T-helper 2 cell treated with Interferon-gamma antibody and Interleukin-4, amounts not matched to agents 100 ng/mL and 5 ng/mL, for 36 hours (primary cell): ENCODE measurements around the gene BICD1. TPM values are rescaled to one million over a fixed set of nuclear protein-coding genes. Genes with fewer than 3 reads are reported as not detected.
"Not testable (repeated sequence)": the region's sequence is repeated elsewhere in the genome, so short reads cannot be mapped to it uniquely, and the experiment has no call there.

ENCODE experiments used
- intact Hi-C: fragments of 100-400 bp; cut with micrococcal nuclease; formaldehyde crosslinking; loops from one replicate; pipeline ENCODE4 v1.15.1; 2023
- total RNA-seq: library from RNA; stranded (reverse); gene quantifications from 2 replicates; pipeline ENCODE4 v1.2.3, GENCODE V29; 2022

BICD1 gene
- total RNA-seq, 1 donor from 2014 or later = 12.4 TPM

DNA sequence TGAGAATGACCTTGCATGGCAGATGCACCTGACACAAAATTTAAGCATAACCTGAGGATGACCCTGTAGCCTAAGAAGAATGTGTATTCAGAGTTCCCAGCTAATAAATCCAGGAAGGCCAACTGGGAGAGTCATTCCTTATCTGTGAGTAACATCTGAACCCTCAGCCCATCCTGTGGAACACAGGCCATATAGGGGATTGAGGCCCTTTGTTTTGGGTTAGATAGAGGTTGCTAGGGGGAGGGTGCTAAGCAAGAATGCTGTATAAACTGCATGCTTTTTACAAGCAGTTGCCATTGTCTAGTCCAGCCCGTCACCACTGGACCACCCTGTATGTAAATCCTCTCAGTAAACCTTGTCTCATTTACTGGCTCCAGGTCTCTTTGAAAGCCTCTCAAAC is 77.0 kb downstream of the BICD1 start:
- intact Hi-C loops = no loop called here

DNA sequence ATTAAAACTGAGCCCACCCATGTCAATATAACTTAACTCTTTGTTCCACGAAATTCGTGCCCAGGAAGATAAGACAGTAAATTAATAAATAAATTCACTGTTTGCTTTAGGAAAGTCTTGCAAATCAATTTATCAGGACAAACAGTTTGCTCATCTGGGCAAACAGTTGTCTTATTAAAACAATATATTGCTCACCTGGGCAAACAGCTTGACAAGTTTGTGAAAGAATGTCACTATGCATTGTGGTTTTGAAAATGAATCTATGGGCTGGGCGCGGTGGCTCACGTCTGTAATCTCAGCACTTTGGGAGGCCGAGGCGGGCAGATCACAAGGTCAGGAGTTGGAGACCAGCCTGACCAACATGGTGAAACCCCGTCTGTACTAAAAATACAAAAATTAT is 80.5 kb downstream of the BICD1 start:
- intact Hi-C loops = not testable (repeated sequence)

- intact Hi-C loops = loop anchor here (5.0 kb wide), 1 partner anchor 119 kb away; no protein-coding TSS in a partner anchor
Observed at GRCh38 chr12:32191445-32191844, 84.8 kb downstream of the BICD1 start.

DNA sequence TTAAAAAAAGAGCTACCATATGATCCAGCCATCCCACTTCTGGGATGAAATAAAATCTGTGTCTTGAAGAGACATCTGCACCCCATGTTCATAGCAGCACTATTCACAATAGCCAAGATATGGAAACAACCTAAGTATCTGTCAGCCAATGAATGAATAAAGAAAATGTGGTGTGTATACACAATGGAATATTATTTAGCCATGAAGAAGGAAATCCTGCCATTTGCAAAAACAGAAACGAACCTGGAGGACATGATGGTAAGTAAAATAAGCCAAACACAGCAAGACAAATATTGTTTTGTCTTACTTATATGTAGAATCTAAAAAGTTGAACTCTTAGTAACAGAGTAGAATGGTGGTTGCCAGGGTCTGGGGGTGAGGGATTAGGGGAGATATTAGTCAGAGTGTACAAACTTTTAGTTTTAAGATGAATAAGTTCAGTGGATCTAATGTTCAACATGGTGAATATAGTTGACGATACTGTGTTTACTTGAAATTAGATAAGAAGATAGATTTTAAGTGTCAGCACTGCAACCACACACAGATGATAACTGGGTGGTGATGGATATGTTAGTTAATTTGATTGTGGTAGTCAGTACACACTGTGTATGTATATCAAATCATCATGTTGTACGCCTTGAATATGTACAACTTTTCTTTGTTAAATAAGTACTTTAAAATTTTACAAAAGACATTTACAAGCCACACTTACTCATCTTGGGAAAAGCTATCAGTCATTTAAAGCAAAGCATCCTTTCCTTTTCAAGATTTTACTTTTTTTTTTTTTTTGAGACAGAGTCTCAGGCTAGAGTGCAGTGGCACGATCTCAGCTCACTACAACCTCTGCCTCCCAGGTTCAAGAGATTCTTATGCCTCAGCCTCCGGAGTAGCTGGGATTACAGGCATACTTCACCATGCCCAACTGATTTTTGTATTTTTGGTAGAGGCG is 89.9 kb downstream of the BICD1 start:
- intact Hi-C loops = no loop called here

- intact Hi-C loops = no loop called here
Observed at GRCh38 chr12:32197421-32197820, 90.8 kb downstream of the BICD1 start.

- intact Hi-C loops = no loop called here
Observed at GRCh38 chr12:32198555-32198954, 91.9 kb downstream of the BICD1 start.

DNA sequence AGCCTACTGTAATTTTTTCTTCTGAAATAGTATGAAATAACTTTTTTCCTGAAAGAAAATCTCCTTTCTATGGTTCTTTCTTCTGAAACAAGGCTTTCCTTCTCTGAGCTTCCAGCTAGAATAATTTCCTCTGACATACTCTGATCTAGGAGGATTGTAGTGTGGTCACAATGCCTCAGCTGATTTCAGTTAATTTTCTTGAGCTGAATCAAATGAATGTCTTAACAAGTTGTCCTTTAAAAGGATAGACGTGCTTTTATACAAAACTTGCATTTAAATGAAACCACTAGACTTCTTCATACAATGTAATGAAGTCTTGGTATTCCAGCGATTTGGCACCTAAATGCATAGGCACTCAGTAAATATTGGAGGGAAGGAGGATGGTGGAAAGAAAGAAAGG is 94.4 kb downstream of the BICD1 start:
- intact Hi-C loops = no loop called here

- intact Hi-C loops = no loop called here
Observed at GRCh38 chr12:32201976-32202375, 95.3 kb downstream of the BICD1 start.

- intact Hi-C loops = no loop called here
Observed at GRCh38 chr12:32205731-32206130, 99.1 kb downstream of the BICD1 start.

GRCh38 chr12:32208355-32208754 is 101.7 kb downstream of the BICD1 start:
- intact Hi-C loops = no loop called here

- intact Hi-C loops = no loop called here
Observed at GRCh38 chr12:32211066-32211899, 104.6 kb downstream of the BICD1 start.

- intact Hi-C loops = no loop called here
Observed at GRCh38 chr12:32211900-32212156, 105.2 kb downstream of the BICD1 start.

GRCh38 chr12:32214723-32215122 is 108.1 kb downstream of the BICD1 start:
- intact Hi-C loops = no loop called here

- intact Hi-C loops = no loop called here
Observed at GRCh38 chr12:32217354-32218310, 111.0 kb downstream of the BICD1 start.

- intact Hi-C loops = no loop called here
Observed at GRCh38 chr12:32223941-32224340, 117.3 kb downstream of the BICD1 start.

DNA sequence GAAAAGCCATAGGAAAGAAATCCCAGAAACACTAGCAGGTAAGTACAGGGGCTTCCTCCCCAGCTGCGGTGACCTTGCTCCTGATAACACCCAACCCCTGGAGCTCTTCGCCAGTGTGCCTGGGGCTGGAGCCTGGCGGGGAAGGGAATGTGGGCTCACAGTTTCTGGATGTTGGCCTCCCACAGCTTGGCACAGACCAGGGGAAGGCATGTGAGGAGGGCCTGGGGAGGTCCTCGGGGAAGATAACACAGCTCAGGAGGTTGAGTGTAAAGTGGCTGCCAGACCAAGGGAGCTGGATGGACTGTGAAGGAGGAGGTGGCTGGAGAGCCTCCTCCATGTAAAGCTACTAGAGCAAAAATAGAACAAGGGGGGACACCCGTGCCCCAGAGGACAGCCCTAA is 120.1 kb downstream of the BICD1 start:
- intact Hi-C loops = no loop called here

DNA sequence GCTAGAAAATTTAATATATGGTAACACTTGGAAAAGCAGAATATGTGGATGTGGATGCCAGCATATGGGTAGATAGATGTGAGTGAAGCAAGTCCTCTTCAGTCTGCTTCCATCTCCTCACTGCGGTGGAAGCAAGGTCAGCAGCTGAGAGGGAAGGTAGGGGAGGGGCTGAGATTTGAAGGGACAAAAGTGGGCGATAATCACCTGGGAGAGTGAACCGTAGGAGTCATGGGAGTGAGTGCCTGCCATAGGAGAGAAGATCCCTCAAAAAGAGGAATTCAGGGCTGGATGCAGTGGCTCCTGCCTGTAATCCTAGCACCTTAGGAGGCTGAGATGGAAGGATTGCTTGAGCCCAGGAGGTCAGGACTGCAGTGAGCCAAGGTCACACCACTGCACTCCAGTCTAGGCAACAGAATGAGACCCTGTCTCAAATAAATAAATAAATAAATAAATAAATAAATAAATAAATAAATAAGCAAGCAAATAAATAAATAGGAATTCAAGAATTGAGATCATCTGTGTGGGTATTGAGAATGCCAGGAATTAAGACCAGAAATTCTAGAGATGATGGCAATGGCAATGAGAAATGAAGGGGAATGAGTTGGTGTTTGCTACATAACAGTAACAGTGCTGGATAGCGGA is 123.4 kb downstream of the BICD1 start:
- intact Hi-C loops = no loop called here

DNA sequence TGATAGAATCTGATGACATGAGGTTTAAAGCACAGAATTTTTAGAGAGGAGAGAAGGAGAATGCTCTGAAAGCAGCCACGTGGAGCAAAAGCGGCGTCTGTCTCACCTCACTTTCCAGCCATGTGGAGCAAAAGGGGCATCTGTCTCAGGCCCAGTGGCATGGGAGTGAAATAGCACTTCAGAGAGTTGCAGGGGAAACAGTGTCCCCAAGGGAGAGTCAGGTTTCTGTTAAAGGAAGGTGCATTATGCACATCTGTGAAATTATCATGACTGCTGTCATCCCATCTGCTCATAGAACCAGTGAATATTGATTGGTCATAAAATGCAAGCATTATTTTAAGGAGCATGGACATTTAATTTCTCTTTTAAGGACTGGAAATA is 124.0 kb downstream of the BICD1 start:
- intact Hi-C loops = no loop called here

DNA sequence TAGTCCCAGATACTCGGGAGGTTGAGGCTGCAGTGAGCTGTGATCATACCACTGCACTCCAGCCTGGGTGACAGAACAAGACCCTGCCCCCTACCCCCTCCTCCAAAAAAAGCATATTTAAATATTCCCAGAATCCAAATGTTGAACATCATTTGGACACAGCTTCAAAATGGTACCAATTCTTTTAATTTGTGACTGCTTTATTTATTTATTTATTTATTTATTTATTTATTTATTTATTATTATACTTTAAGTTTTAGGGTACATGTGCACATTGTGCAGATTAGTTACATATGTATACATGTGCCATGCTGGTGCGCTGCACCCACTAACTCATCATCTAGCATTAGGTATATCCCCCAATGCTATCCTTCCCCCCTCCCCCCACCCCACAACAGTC is 124.7 kb downstream of the BICD1 start:
- intact Hi-C loops = not testable (repeated sequence)

GRCh38 chr12:32233568-32233967 is 126.9 kb downstream of the BICD1 start:
- intact Hi-C loops = no loop called here

DNA sequence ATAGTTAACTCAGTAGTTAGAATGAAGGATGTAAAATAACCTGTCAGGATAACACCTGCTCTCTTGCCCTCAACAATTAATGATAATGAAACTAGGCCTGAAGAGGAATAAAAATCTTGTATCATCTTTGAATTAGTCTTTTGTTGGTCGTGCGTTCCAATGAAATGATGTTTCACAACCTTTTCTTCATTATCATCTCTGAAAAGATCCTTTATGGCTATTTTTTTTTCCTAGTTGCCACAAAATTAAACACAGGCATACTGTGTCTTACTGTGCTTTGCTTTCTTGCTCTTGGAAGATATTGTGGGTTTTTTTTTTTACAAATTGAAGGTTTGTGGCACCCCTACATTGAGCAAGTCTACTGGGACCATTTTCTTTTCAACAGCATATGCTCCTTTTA is 128.6 kb downstream of the BICD1 start:
- intact Hi-C loops = no loop called here
